HepG2 (cell line): Measurements from ENCODE around the gene GOLGA8J. TPM values are rescaled to one million over a fixed set of nuclear protein-coding genes. Genes with fewer than 3 reads are reported as not detected.
A peak's percentile ranks its signal among the peaks of the same experiment; 100 is the strongest.
"Not testable (repeated sequence)": the region's sequence is repeated elsewhere in the genome, so short reads cannot be mapped to it uniquely, and the experiment has no call there.

ENCODE experiments used
- ATAC-seq: fragments of 200-7000 bp; cut with Tn5 transposase; 3 replicates; pipeline ENCODE4 v1.9.1; 2020; ENCODE audit warnings: mild to moderate bottlenecking, moderate library complexity
- Bru-seq: library from RNA; stranded (reverse); fragments of 400-500 nt; gene quantifications from one replicate; lab custom pipeline; 2021; lab: Mats Ljungman, UMichigan
- BruChase-seq, 2 experiments: library from RNA; stranded (reverse); fragments of 400-500 nt; gene quantifications; one replicate each; lab custom pipeline; 2021; lab: Mats Ljungman, UMichigan
- BruUV-seq: library from RNA; stranded (reverse); fragments of 400-500 nt; replicated peaks from 2 replicates; lab custom pipeline; 2021; lab: Mats Ljungman, UMichigan
- CTCF ChIA-PET: fragments of 300-600 bp; formaldehyde crosslinking; extraction: SDS; loops from one replicate; lab custom pipeline; 2021; ENCODE audit warnings: low total read pairs, inconsistent platforms, low intra/inter-chr PET ratio; lab: Yijun Ruan, JAX
- POLR2A ChIA-PET: fragments of 350-600 bp; sonication (Branson Sonifier 250); formaldehyde crosslinking; loops from one replicate; lab custom pipeline; 2020; ENCODE audit warnings: antibody characterized with exemption, inconsistent platforms; lab: Yijun Ruan, JAX
- DNase-seq: peaks from one replicate; pipeline ENCODE4 v3.0.0-alpha.2; 2015; ENCODE audit warnings: low spot score
- FAIRE-seq: peaks from 3 replicates; lab custom pipeline; 2011; peaks lifted over from hg19 to GRCh38; lab: Jason Lieb, UNC
- H2AFZ ChIP-seq: one replicate; pipeline ENCODE4 v1.6.1; 2011; ENCODE audit warnings: low read length, inconsistent platforms
- H3K27ac ChIP-seq: fragments of 300-600 bp; 3 replicates; pipeline ENCODE4 v1.8.0; 2011; ENCODE audit warnings: mixed run types, mild to moderate bottlenecking, mixed read lengths, low read length, inconsistent platforms; ENCODE audit not compliant: insufficient read depth; ENCODE audit errors: extremely low read length
- H3K27me3 ChIP-seq, 2 experiments: fragments of 200-600 bp in 1 of 2; 2 replicates in 1 of 2; 3 replicates in 1 of 2; pipeline versions ENCODE4 v1.6.0 to v1.8.0; 2011; ENCODE audit warnings: low read length in 2 of 2, mild to moderate bottlenecking in 2 of 2, moderate library complexity in 2 of 2, inconsistent platforms in 1 of 2; ENCODE audit not compliant: insufficient read depth in 2 of 2, control insufficient read depth in 1 of 2
- H3K36me3 ChIP-seq, 2 experiments: fragments of 200-600 bp in 1 of 2; replicated peaks in 1 of 2; 2 replicates in 1 of 2; 3 replicates in 1 of 2; pipeline versions ENCODE4 v1.5.1 to v1.8.0; 2011; ENCODE audit warnings: low read length in 2 of 2, inconsistent platforms in 1 of 2; ENCODE audit not compliant: insufficient read depth in 2 of 2, control insufficient read depth in 1 of 2
- H3K4me1 ChIP-seq: 2 replicates; pipeline ENCODE4 v1.5.1; 2012; ENCODE audit warnings: low read length, inconsistent platforms; ENCODE audit not compliant: insufficient read depth
- H3K4me2 ChIP-seq: 2 replicates; pipeline ENCODE4 v1.6.0; 2011; ENCODE audit warnings: low read depth, low read length, inconsistent platforms
- H3K4me3 ChIP-seq, 3 experiments: fragments of 200-600 bp in 1 of 3; sonication (generic), shearing (Covaris generic) in 1 of 3; replicated peaks in 1 of 3; 2 replicates each; pipeline ENCODE4 v1.5.1; 2011 to 2016; ENCODE audit warnings: low read length in 3 of 3, inconsistent platforms in 2 of 3, low read depth in 2 of 3, mild to moderate bottlenecking in 2 of 3, control low read depth in 1 of 3, mixed read lengths in 1 of 3; ENCODE audit not compliant: insufficient read depth in 1 of 3
- H3K79me2 ChIP-seq: one replicate; pipeline ENCODE4 v1.6.1; 2011; ENCODE audit warnings: low read length, inconsistent platforms; ENCODE audit not compliant: insufficient read depth
- H3K9ac ChIP-seq: 2 replicates; pipeline ENCODE4 v1.6.0; 2011; ENCODE audit warnings: mild to moderate bottlenecking, low read depth, low read length, inconsistent platforms; ENCODE audit not compliant: insufficient read depth
- H3K9me3 ChIP-seq: 2 replicates; pipeline ENCODE4 v1.5.1; 2012; ENCODE audit warnings: mild to moderate bottlenecking, low read length
- H4K20me1 ChIP-seq: 2 replicates; pipeline ENCODE4 v1.6.0; 2011; ENCODE audit warnings: inconsistent platforms, mild to moderate bottlenecking, low read length, moderate library complexity; ENCODE audit not compliant: insufficient read depth
- ATF1 ChIP-seq: IDR thresholded peaks from 2 replicates; pipeline ENCODE4 v1.6.1; 2016; ENCODE audit warnings: mild to moderate bottlenecking, control low read depth
- SNAPC4 ChIP-seq: sonication (generic); formaldehyde crosslinking; IDR thresholded peaks from 2 replicates; pipeline ENCODE4 v1.4.0; 2020; ENCODE audit warnings: mild to moderate bottlenecking, missing genetic modification reagents
- WGBS: methylation state at CpG from one replicate; pipeline ENCODE4 v1.1.6; 2017; ENCODE audit warnings: low lambda C conversion rate; 5-methylcytosine and 5-hydroxymethylcytosine counted together
- in situ Hi-C: cut with HindIII; loops from 2 replicates; pipeline ENCODE4 v1.10.0; 2017; ENCODE audit warnings: low pct_unique_long_range_greater_than_20kb; ENCODE audit not compliant: extremely low pct_ligation_motif_present
- intact Hi-C: fragments of 100-400 bp; cut with micrococcal nuclease; formaldehyde crosslinking; loops from one replicate; pipeline ENCODE4 v1.10.0; 2022; ENCODE audit not compliant: unreplicated experiment
- long read RNA-seq, 2 experiments: library from RNA in 1 of 2; library from polyadenylated mRNA in 1 of 2; stranded (forward) in 1 of 2; unstranded in 1 of 2; transcript quantifications; one replicate each; pipeline ENCODE4 v2.0.0, GENCODE V29; 2019 to 2022
- polyA minus RNA-seq, 3 experiments: library from RNA; depleted of rRNA, polyadenylated mRNA; stranded (reverse); fragments of >200 nt; gene quantifications; 2 replicates each; pipeline ENCODE4 v1.2.3, GENCODE V29; 2011; ENCODE audit warnings: low replicate concordance in 1 of 3
- polyA plus RNA-seq, 8 experiments: library from polyadenylated mRNA; depleted of rRNA in 3 of 8; stranded (reverse) in 7 of 8; unstranded in 1 of 8; fragments of >200 nt; fragmentation: Illumina TruSeq in 4 of 8; extraction: Trizol in 4 of 8; gene quantifications; 2 replicates each; pipeline versions ENCODE4 v1.2.1 to v1.2.3, GENCODE V29; 2011 to 2016; ENCODE audit warnings: low read depth in 4 of 8, missing spikeins in 1 of 8, mixed read lengths in 1 of 8; ENCODE audit not compliant: insufficient read depth in 1 of 8
- total RNA-seq, 5 experiments: library from RNA; depleted of rRNA; stranded (reverse); fragments of >200 nt; fragmentation: Illumina TruSeq; extraction: Trizol; gene quantifications; 2 replicates each; pipeline ENCODE4 v1.2.3, GENCODE V29; 2016; ENCODE audit warnings: low read depth in 1 of 5

GOLGA8J gene
- not detected in 2 replicates for total RNA-seq (2016; rRNA removed; fragmentation: Illumina TruSeq; extraction: Trizol)
- total RNA-seq (2016; cell fraction: cytosol; rRNA removed; fragmentation: Illumina TruSeq; extraction: Trizol; ENCODE audit: low read depth) = 0.18 TPM in 1 of 2 replicates, not detected in the other
- total RNA-seq (2016; cell fraction: insoluble cytoplasmic fraction; rRNA removed; fragmentation: Illumina TruSeq; extraction: Trizol) = 0.16 TPM in 1 of 2 replicates, not detected in the other
- total RNA-seq (2016; cell fraction: membrane; rRNA removed; fragmentation: Illumina TruSeq; extraction: Trizol) = not detected in 2 replicates
- total RNA-seq (2016; cell fraction: nucleus; rRNA removed; fragmentation: Illumina TruSeq; extraction: Trizol) = not detected in 2 replicates
- polyA plus RNA-seq (2011; rRNA removed) = 0.05 TPM in 1 of 2 replicates, not detected in the other
- not detected in 2 replicates for polyA plus RNA-seq (2011; cell fraction: cytosol; rRNA removed)
- 0.17 and 0.24 TPM in 2 replicates for polyA plus RNA-seq (2011; cell fraction: nucleus; rRNA removed)
- not detected in 2 replicates for polyA plus RNA-seq (2012)
- polyA plus RNA-seq (2016; cell fraction: cytosol; fragmentation: Illumina TruSeq; extraction: Trizol; ENCODE audit: low read depth) = not detected in 2 replicates
- polyA plus RNA-seq (2016; cell fraction: insoluble cytoplasmic fraction; fragmentation: Illumina TruSeq; extraction: Trizol; ENCODE audit: low read depth) = not detected in 2 replicates
- polyA plus RNA-seq (2016; cell fraction: membrane; fragmentation: Illumina TruSeq; extraction: Trizol; ENCODE audit: low read depth) = not detected in 2 replicates
- polyA plus RNA-seq (2016; cell fraction: nucleus; fragmentation: Illumina TruSeq; extraction: Trizol; ENCODE audit: insufficient read depth, low read depth) = not detected in 2 replicates
- not detected in 2 replicates for polyA minus RNA-seq (2011; rRNA and poly(A)+ RNA removed; ENCODE audit: low replicate concordance)
- polyA minus RNA-seq (2011; cell fraction: cytosol; rRNA and poly(A)+ RNA removed) = not detected in 2 replicates
- not detected in 2 replicates for polyA minus RNA-seq (2011; cell fraction: nucleus; rRNA and poly(A)+ RNA removed)
- Bru-seq, nascent RNA = percentile 8 among the genes with signal in this experiment
- percentile 13 among the genes with signal in this experiment for BruChase-seq, experiment 1, labeled RNA remaining after a 6-hour chase
- percentile 11 among the genes with signal in this experiment for BruChase-seq, experiment 2, labeled RNA remaining after a 2-hour chase
- long read RNA-seq, experiment 1 = 0 reads
- long read RNA-seq, experiment 2 = 0 reads

DNA sequence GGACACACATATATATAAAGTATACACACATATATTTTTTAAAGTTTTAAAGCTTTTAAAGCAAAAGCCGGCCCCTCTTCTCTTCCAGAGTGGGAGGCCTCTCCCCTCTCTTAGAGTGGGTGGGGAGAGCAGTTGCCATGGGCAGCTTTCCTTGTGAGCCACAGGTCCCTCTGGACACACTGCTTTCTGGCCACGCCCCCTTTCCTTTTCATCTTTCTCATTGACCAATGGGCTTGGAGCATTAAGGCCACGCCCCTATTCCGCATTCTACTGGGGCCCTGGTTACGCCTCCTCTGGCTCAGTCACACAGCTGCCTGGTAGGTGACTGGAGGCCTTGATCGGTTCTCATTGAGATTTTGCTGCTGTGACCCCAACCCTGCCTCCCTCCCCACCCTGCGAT is at the start of gene GOLGA8J:
Gene GOLGA8J, plus strand, starts transcription at position 301 of the 400 bp plus-strand sequence. Its CDS starts 98 bp downstream, at position 399.
- DNase-seq, H3K36me3 ChIP-seq, BruUV-seq, H3K9me3 ChIP-seq, H3K4me1 ChIP-seq, ATAC-seq, H2AFZ ChIP-seq, intact Hi-C loops, H4K20me1 ChIP-seq, H3K4me2 ChIP-seq, H3K9ac ChIP-seq, H3K27ac ChIP-seq, FAIRE-seq, in situ Hi-C loops, H3K4me3 ChIP-seq, H3K27me3 ChIP-seq, POLR2A ChIA-PET, H3K79me2 ChIP-seq, CTCF ChIA-PET: not testable (repeated sequence)
- WGBS = no CpG with 5 or more reads among the region's 7 CpGs

DNA sequence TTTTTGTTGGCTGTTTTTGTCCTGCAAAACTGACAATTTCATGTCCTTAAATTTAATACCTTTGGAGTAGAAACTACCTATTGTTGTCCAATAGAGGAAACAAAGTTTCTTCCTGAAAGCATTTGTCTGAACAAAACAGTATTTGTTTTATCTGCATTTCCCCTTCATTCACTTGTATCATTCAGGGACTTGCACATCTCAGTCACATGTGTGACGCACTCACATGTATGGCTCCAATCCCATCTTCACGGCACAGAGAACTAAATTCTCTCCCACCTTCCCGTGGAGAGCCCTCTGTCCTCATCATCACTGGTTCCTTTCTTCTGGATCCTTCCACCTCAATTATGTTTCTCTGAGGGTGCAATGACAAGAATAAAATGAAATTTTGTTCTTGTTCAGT is 49.5 kb upstream of the GOLGA8J start:
- no peak for ATAC-seq

More for the DNA sequence above, 49.5 kb upstream of the GOLGA8J start:
- Histone ChIP-seq H3K36me3 (no peaks in the 10 kb centered on the region), H3K27me3 (peaks cover 0 to 1% of the 10 kb centered on the region in 2 experiments; a peak in 1 of 5 replicates), H2AFZ (no peak overlapping the region), H3K4me1 (no peaks in the 10 kb centered on the region), H3K4me3 (no peak overlapping the region), H3K27ac (no peak overlapping the region), H3K9me3 (no peaks in the 10 kb centered on the region), H3K9ac (no peak overlapping the region), H3K4me2 (no peak overlapping the region), H3K79me2 (no peaks in the 10 kb centered on the region), H4K20me1 (no peaks in the 10 kb centered on the region)
- in situ Hi-C loops (loop anchor here (10.0 kb wide), 1 partner anchor 58 kb away; no protein-coding TSS in a partner anchor), intact Hi-C loops (no loop called here)
- DNase-seq (no peak), FAIRE-seq (no peak)
- TF ChIP-seq ATF1 (CRISPR knock-in tag) (no peak), SNAPC4 (no peak)
- ChIA-PET CTCF (no interaction called here), POLR2A (no interaction called here)
- 21% methylated on average over 3 of the region's 3 CpGs for WGBS
- BruUV-seq = no TSS peak
